BJ (cell line): ENCODE measurements around the gene P2RX2. TPM values are rescaled to one million over a fixed set of nuclear protein-coding genes. Genes with fewer than 3 reads are reported as not detected.

Experiments used
- CTCF ChIA-PET: fragments of 350-600 bp; formaldehyde crosslinking; extraction: SDS; loops from one replicate; lab custom pipeline; 2021; ENCODE audit warnings: antibody characterized with exemption, inconsistent platforms; lab: Yijun Ruan, JAX
- POLR2A ChIA-PET: fragments of 300-600 bp; sonication (Branson Sonifier 250); formaldehyde crosslinking; extraction: SDS; loops from one replicate; lab custom pipeline; 2021; ENCODE audit warnings: antibody characterized with exemption; lab: Charles Lee
- DNase-seq: peaks from one replicate; pipeline ENCODE4 v3.0.0-alpha.2; 2011; ENCODE audit warnings: low read depth
- H3K27me3 ChIP-seq: 2 replicates; pipeline ENCODE4 v1.6.0; 2011; ENCODE audit warnings: low read length; ENCODE audit not compliant: control insufficient read depth, insufficient read depth
- H3K36me3 ChIP-seq: 2 replicates; pipeline ENCODE4 v1.5.1; 2011; ENCODE audit warnings: low read length; ENCODE audit not compliant: control insufficient read depth, insufficient read depth
- H3K4me3 ChIP-seq: 2 replicates; pipeline ENCODE4 v1.5.1; 2011; ENCODE audit warnings: low read depth, mild to moderate bottlenecking, control low read depth, low read length
- CTCF ChIP-seq: IDR thresholded peaks from 2 replicates; pipeline ENCODE4 v1.5.1; 2011; ENCODE audit warnings: low read depth, mild to moderate bottlenecking, control low read depth, inconsistent platforms, low read length, moderate library complexity; ENCODE audit not compliant: insufficient read depth
- polyA plus RNA-seq: library from polyadenylated mRNA; depleted of rRNA; stranded (reverse); fragments of >200 nt; gene quantifications from 2 replicates; pipeline ENCODE4 v1.2.3, GENCODE V29; 2011

The P2RX2 gene
- polyA plus RNA-seq, 1 experiment = not detected

- H3K27me3 ChIP-seq = no peaks in the 10 kb centered on the region
- H3K4me3 ChIP-seq = no peak overlapping the region
- no peak for TF ChIP-seq CTCF
- H3K36me3 ChIP-seq = peaks cover 18% of the 10 kb centered on the region
- DNase-seq = no peak
- CTCF ChIA-PET = interaction anchor here (1.2 kb wide), 1 partner anchor 21 kb away, joined by 3 read pairs; no protein-coding TSS in a partner anchor
- POLR2A ChIA-PET = no interaction called here
Measured at GRCh38 chr12:132660052-132660451, 41.5 kb downstream of the P2RX2 start.

GRCh38 chr12:132660996-132661395 is 42.4 kb downstream of the P2RX2 start:
- Histone ChIP-seq H3K36me3 (peaks cover 18% of the 10 kb centered on the region), H3K4me3 (no peak overlapping the region), H3K27me3 (no peaks in the 10 kb centered on the region)
- POLR2A ChIA-PET = no interaction called here
- no peak for DNase-seq
- CTCF ChIA-PET = interaction anchor here (1.1 kb wide), 1 partner anchor 22 kb away, joined by 3 read pairs; no protein-coding TSS in a partner anchor
- no peak for TF ChIP-seq CTCF

- no peaks in the 10 kb centered on the region for H3K27me3 ChIP-seq
- ChIA-PET POLR2A (no interaction called here), CTCF (interaction anchor here (1.1 kb wide), 1 partner anchor 23 kb away, joined by 3 read pairs; no protein-coding TSS in a partner anchor)
- H3K4me3 ChIP-seq = no peak overlapping the region
- no peak for DNase-seq
- peaks cover 18% of the 10 kb centered on the region for H3K36me3 ChIP-seq
- TF ChIP-seq CTCF = no peak
Measured at GRCh38 chr12:132661972-132662371, 43.4 kb downstream of the P2RX2 start.

- no peak for DNase-seq
- no peak overlapping the region for H3K4me3 ChIP-seq
- TF ChIP-seq CTCF = no peak
- H3K27me3 ChIP-seq = no peaks in the 10 kb centered on the region
- H3K36me3 ChIP-seq = peaks cover 15% of the 10 kb centered on the region
- ChIA-PET POLR2A (no interaction called here), CTCF (interaction anchor here (2.0 kb wide), 1 partner anchor 25 kb away, joined by 7 read pairs; no protein-coding TSS in a partner anchor)
Measured at GRCh38 chr12:132662901-132663755, 44.6 kb downstream of the P2RX2 start.
